ENCODE data around the gene EXD2.

Gene EXD2

GRCh38 chr14:69238883-69239282 is 47.6 kb downstream of the EXD2 start:
- Histone ChIP-seq H3K4me2 (ENCODE audit: insufficient read depth, low read length) (no peak overlapping the region), H4K20me1 (ENCODE audit: insufficient read depth, low read length) (no peaks in the 10 kb centered on the region), H3K27me3 (ENCODE audit: insufficient read depth, low read length, poor library complexity) (no peaks in the 10 kb centered on the region), H3K4me1 (ENCODE audit: insufficient read depth, low read length) (no peaks in the 10 kb centered on the region), H3K9ac (ENCODE audit: low read depth, low read length) (no peak overlapping the region), H3K79me2 (ENCODE audit: insufficient read depth, low read length) (no peaks in the 10 kb centered on the region), H3K27ac (ENCODE audit: low read length) (no peak overlapping the region), H3K36me3 (ENCODE audit: insufficient read depth, low read length) (peaks cover 3% of the 10 kb centered on the region), H2AFZ (ENCODE audit: low read depth, low read length) (no peak overlapping the region), H3K9me3 (ENCODE audit: insufficient read depth, low read length, severe bottlenecking) (no peaks in the 10 kb centered on the region), H3K4me3 (ENCODE audit: low read depth in 1 of 2, low read length in 2 of 2) (no peak overlapping the region)
- ATAC-seq (ENCODE audit: insufficient read depth, low read depth), result no peak
- TF ChIP-seq EZH2 (IDR thresholded peaks at IDR 0.05; ENCODE audit: borderline replicate concordance, low read depth, low read length, severe bottlenecking) (no peak), CTCF (IDR thresholded peaks at IDR 0.05; ENCODE audit: borderline replicate concordance, extremely low read depth, low read length, poor library complexity, severe bottlenecking) (no peak)
- no peak for DNase-seq

GRCh38 chr14:69240527-69241173 is 49.4 kb downstream of the EXD2 start:
- no peak for ATAC-seq (ENCODE audit: insufficient read depth, low read depth)
- H3K9me3 ChIP-seq (ENCODE audit: insufficient read depth, low read length, severe bottlenecking), result no peaks in the 10 kb centered on the region
- H3K36me3 ChIP-seq (ENCODE audit: insufficient read depth, low read length), result peaks cover 3% of the 10 kb centered on the region
- no peak overlapping the region for H3K4me3 ChIP-seq (ENCODE audit: low read depth in 1 of 2, low read length in 2 of 2)
- no peaks in the 10 kb centered on the region for H3K27me3 ChIP-seq (ENCODE audit: insufficient read depth, low read length, poor library complexity)
- no peaks in the 10 kb centered on the region for H3K4me1 ChIP-seq (ENCODE audit: insufficient read depth, low read length)
- no peaks in the 10 kb centered on the region for H3K79me2 ChIP-seq (ENCODE audit: insufficient read depth, low read length)
- TF ChIP-seq EZH2 (IDR thresholded peaks at IDR 0.05; ENCODE audit: borderline replicate concordance, low read depth, low read length, severe bottlenecking), result no peak
- TF ChIP-seq CTCF (IDR thresholded peaks at IDR 0.05; ENCODE audit: borderline replicate concordance, extremely low read depth, low read length, poor library complexity, severe bottlenecking), result no peak
- DNase-seq, result no peak
- no peak overlapping the region for H3K9ac ChIP-seq (ENCODE audit: low read depth, low read length)
- H3K27ac ChIP-seq (ENCODE audit: low read length), result no peak overlapping the region
- no peaks in the 10 kb centered on the region for H4K20me1 ChIP-seq (ENCODE audit: insufficient read depth, low read length)
- H3K4me2 ChIP-seq (ENCODE audit: insufficient read depth, low read length), result no peak overlapping the region
- H2AFZ ChIP-seq (ENCODE audit: low read depth, low read length), result no peak overlapping the region

- TF ChIP-seq EZH2 (IDR thresholded peaks at IDR 0.05; ENCODE audit: borderline replicate concordance, low read depth, low read length, severe bottlenecking) (no peak), CTCF (IDR thresholded peaks at IDR 0.05; ENCODE audit: borderline replicate concordance, extremely low read depth, low read length, poor library complexity, severe bottlenecking) (no peak)
- Histone ChIP-seq H3K27ac (ENCODE audit: low read length) (no peak overlapping the region), H3K4me2 (ENCODE audit: insufficient read depth, low read length) (no peak overlapping the region), H3K4me1 (ENCODE audit: insufficient read depth, low read length) (no peaks in the 10 kb centered on the region), H3K27me3 (ENCODE audit: insufficient read depth, low read length, poor library complexity) (no peaks in the 10 kb centered on the region), H3K36me3 (ENCODE audit: insufficient read depth, low read length) (peaks cover 3% of the 10 kb centered on the region), H2AFZ (ENCODE audit: low read depth, low read length) (no peak overlapping the region), H3K4me3 (ENCODE audit: low read depth in 1 of 2, low read length in 2 of 2) (no peak overlapping the region), H3K9ac (ENCODE audit: low read depth, low read length) (no peak overlapping the region), H4K20me1 (ENCODE audit: insufficient read depth, low read length) (no peaks in the 10 kb centered on the region), H3K79me2 (ENCODE audit: insufficient read depth, low read length) (no peaks in the 10 kb centered on the region), H3K9me3 (ENCODE audit: insufficient read depth, low read length, severe bottlenecking) (no peaks in the 10 kb centered on the region)
- no peak for ATAC-seq (ENCODE audit: insufficient read depth, low read depth)
- DNase-seq, result no peak
Observed at GRCh38 chr14:69241577-69241976, 50.3 kb downstream of the EXD2 start.
